ENCODE results near the gene MYBBP1A.
"Not testable (repeated sequence)": the region's sequence is repeated elsewhere in the genome, so short reads cannot be mapped to it uniquely, and the experiment has no call there.

The MYBBP1A gene

GRCh38 chr17:4595685-4596342 is 40.6 kb upstream of the MYBBP1A start:
- not testable (repeated sequence) for H3K9ac ChIP-seq (ENCODE audit: low read length); H3K27ac ChIP-seq (ENCODE audit: low read depth, low read length); H3K4me3 ChIP-seq (ENCODE audit: low read length); H3K36me3 ChIP-seq (ENCODE audit: control insufficient read depth, insufficient read depth, low read length); H3K4me1 ChIP-seq (ENCODE audit: control insufficient read depth, insufficient read depth, low read length); H3K27me3 ChIP-seq (ENCODE audit: control insufficient read depth, insufficient read depth, low read length)

DNA sequence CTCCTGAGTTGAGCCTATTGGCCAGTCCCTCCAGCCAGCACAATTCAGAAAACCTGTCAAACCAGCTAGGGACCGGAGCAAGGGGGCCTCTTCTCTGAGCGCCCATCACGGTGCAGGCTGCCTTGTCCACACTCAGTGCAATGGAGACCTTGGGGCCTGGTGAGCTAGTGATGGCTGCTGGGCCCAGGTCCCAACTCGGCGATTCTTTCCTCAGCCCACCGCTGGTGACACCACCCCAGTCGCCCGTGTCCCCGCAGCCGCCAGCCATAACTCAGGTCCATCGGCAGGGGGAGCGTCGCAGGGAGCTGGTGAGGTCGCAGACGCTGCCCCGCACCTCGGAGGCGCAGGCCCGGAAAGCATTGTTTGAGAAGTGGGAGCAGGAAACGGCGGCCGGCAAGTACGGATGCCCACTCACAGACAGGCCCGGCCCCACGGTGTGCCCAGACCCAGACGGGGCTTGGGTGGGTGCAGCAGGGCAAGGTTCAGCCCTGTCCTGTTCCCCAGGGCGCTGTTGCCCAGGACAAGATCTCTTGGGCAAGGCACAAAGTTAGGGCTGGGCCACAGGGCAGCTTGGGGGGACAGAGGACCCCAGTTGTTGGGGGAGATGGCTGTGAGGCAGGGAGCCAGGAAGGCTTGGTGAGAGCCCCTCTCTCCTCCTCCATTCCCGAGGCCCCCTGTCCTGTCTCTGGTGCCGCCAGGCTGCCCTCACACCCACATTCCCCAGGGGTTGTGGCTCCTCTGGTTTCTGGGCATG is 39.9 kb upstream of the MYBBP1A start:
- Histone ChIP-seq H3K27me3 (ENCODE audit: control insufficient read depth, insufficient read depth, low read length) (peaks cover 7% of the 10 kb centered on the region), H3K4me3 (ENCODE audit: low read length) (no peak overlapping the region), H3K4me1 (ENCODE audit: control insufficient read depth, insufficient read depth, low read length) (no peaks in the 10 kb centered on the region), H3K27ac (ENCODE audit: low read depth, low read length) (no peak overlapping the region), H3K36me3 (ENCODE audit: control insufficient read depth, insufficient read depth, low read length) (no peaks in the 10 kb centered on the region), H3K9ac (ENCODE audit: low read length) (no peak overlapping the region)

GRCh38 chr17:4594406-4594805 is 39.2 kb upstream of the MYBBP1A start:
- peaks cover 5% of the 10 kb centered on the region for H3K27me3 ChIP-seq (ENCODE audit: control insufficient read depth, insufficient read depth, low read length)
- no peaks in the 10 kb centered on the region for H3K4me1 ChIP-seq (ENCODE audit: control insufficient read depth, insufficient read depth, low read length)
- no peak overlapping the region for H3K4me3 ChIP-seq (ENCODE audit: low read length)
- no peak overlapping the region for H3K9ac ChIP-seq (ENCODE audit: low read length)
- no peak overlapping the region for H3K27ac ChIP-seq (ENCODE audit: low read depth, low read length)
- H3K36me3 ChIP-seq (ENCODE audit: control insufficient read depth, insufficient read depth, low read length), result no peaks in the 10 kb centered on the region

DNA sequence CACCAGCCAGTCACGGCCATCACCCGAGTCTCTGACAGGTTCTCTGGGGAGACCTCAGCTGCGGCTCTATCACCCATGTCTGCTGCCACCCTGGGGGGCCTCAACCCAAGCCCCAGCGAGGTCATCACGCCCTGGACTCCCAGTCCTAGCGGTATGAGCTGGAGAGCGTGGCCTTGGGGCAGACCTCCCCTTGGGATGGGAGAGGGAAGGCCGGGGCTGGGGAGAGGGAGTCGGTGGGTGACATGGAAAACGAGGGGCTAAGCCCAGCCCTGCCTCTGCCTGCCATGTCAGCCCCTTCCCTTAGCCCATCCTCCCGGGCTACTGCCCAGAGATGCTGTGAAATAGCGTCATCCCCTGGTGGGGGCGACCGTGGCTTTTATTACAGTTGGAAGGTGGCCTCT is 37.8 kb upstream of the MYBBP1A start:
- no peak overlapping the region for H3K9ac ChIP-seq (ENCODE audit: low read length)
- no peak overlapping the region for H3K27ac ChIP-seq (ENCODE audit: low read depth, low read length)
- no peak overlapping the region for H3K4me3 ChIP-seq (ENCODE audit: low read length)
- peaks cover 2% of the 10 kb centered on the region for H3K27me3 ChIP-seq (ENCODE audit: control insufficient read depth, insufficient read depth, low read length)
- H3K36me3 ChIP-seq (ENCODE audit: control insufficient read depth, insufficient read depth, low read length), result no peaks in the 10 kb centered on the region
- no peaks in the 10 kb centered on the region for H3K4me1 ChIP-seq (ENCODE audit: control insufficient read depth, insufficient read depth, low read length)

DNA sequence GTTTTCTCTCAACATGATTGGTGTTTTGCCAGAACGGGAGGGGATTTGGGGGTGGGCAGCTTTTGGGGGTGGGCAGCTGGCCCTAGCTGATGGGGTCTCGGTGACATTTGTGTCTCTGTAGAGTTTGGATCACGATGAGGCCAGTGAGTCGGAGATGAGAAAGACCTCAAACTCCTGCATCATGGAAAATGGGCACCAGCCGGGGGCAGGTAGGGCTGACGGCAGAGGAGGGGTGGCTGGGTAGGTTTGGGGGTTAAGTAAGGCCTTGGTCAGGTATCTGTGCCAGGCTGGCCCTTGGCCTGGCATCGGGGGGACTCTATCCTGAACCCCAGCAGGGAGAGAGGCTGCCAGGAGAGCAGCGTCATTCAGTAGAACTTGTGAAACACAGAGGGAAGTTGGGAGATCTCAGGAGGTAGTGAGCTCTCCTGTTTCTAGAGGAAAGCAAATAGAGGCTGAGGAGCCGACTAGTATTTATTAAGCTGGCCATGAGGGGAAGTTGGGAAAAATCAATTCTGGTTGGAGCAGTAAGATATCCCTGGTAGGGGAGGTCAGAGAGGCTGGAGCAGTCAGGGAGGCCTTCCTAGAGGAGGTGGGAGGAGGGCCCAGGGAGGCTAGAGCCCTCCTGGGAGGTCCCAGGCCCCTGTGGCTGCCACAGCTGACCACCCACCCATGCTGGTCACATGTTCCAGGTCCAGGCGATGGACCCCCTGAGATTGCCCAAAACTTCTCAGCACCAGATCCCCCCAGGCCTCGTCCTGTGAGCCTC is 37.2 kb upstream of the MYBBP1A start:
- Histone ChIP-seq H3K9ac (ENCODE audit: low read length) (no peak overlapping the region), H3K36me3 (ENCODE audit: control insufficient read depth, insufficient read depth, low read length) (no peaks in the 10 kb centered on the region), H3K4me3 (ENCODE audit: low read length) (no peak overlapping the region), H3K27ac (ENCODE audit: low read depth, low read length) (no peak overlapping the region), H3K27me3 (ENCODE audit: control insufficient read depth, insufficient read depth, low read length) (peaks cover 2% of the 10 kb centered on the region), H3K4me1 (ENCODE audit: control insufficient read depth, insufficient read depth, low read length) (no peaks in the 10 kb centered on the region)

DNA sequence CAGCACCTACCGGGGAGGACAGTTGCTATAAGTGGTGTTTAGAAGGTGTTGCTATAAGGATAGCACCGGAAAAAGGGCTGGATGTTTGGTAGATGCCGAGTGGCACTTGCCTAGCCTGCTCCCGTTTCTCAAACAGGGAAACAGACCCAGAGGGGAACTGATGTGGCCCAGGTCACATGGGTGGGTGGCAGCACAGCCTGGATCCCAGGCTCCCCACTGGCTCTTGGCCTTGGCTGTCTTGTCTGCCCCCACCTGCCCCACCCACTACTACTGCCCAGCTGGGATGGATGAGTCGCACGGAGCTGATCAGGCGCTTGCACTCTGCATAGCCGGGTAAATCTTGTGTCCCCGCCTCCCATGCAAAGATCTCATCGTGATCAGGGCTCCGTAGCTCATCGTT is 36.3 kb upstream of the MYBBP1A start:
- Histone ChIP-seq H3K9ac (ENCODE audit: low read length) (no peak overlapping the region), H3K4me1 (ENCODE audit: control insufficient read depth, insufficient read depth, low read length) (no peaks in the 10 kb centered on the region), H3K27ac (ENCODE audit: low read depth, low read length) (no peak overlapping the region)

DNA sequence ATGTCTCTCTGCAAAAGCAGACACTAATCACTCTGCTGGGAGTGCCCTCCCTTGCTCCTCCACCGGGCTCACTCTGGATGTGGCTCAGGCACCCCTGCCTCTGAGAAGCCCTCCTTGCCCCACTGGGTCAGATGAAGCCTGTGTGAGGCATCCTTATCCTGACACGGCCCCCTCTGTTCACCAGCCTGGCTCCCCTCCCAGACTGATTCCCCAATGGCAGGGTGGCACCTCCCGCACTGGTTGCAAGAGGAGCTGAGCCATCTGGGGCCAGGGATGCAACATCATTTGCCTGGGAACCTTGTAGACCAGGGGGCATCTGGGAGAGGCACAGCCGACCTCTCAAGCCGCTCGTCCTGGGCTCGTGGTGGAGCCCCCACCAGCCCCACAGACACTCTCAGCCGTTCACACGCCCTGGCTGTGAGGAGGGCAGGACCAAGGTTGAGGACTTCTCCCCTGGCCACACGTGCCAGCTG is 35.8 kb upstream of the MYBBP1A start:
- Histone ChIP-seq H3K4me3 (ENCODE audit: low read length) (no peak overlapping the region), H3K36me3 (ENCODE audit: control insufficient read depth, insufficient read depth, low read length) (no peaks in the 10 kb centered on the region), H3K27ac (ENCODE audit: low read depth, low read length) (no peak overlapping the region), H3K4me1 (ENCODE audit: control insufficient read depth, insufficient read depth, low read length) (no peaks in the 10 kb centered on the region), H3K9ac (ENCODE audit: low read length) (no peak overlapping the region), H3K27me3 (ENCODE audit: control insufficient read depth, insufficient read depth, low read length) (peaks cover 2% of the 10 kb centered on the region)

More for the DNA sequence above, 36.3 kb upstream of the MYBBP1A start:
- Histone ChIP-seq H3K36me3 (ENCODE audit: control insufficient read depth, insufficient read depth, low read length) (no peaks in the 10 kb centered on the region), H3K4me3 (ENCODE audit: low read length) (no peak overlapping the region), H3K27me3 (ENCODE audit: control insufficient read depth, insufficient read depth, low read length) (peaks cover 2% of the 10 kb centered on the region)

DNA sequence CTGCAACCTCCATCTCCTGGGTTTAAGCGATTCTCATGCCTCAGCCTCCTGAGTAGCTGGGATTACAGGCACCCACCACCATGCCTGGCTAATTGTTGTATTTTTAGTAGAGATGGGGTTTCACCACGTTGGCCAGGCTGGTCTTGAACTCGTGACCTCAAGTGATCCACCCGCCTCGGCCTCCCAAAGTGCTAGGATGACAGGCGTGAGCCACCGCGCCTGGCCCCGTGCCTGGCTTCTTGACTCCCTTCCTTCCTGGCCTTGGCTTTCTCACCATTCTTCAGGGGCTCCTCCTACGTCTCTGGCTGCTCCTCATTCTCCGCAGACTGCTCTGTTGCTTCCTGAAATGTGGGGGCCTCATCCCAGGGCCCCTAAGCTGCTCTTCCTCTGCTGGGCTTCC is 34.9 kb upstream of the MYBBP1A start:
- not testable (repeated sequence) for H3K4me3 ChIP-seq (ENCODE audit: low read length); H3K9ac ChIP-seq (ENCODE audit: low read length); H3K27me3 ChIP-seq (ENCODE audit: control insufficient read depth, insufficient read depth, low read length); H3K36me3 ChIP-seq (ENCODE audit: control insufficient read depth, insufficient read depth, low read length); H3K27ac ChIP-seq (ENCODE audit: low read depth, low read length); H3K4me1 ChIP-seq (ENCODE audit: control insufficient read depth, insufficient read depth, low read length)

- peaks cover 9% of the 10 kb centered on the region for H3K27me3 ChIP-seq (ENCODE audit: control insufficient read depth, insufficient read depth, low read length)
- no peak overlapping the region for H3K4me3 ChIP-seq (ENCODE audit: low read length)
- H3K9ac ChIP-seq (ENCODE audit: low read length), result no peak overlapping the region
- H3K27ac ChIP-seq (ENCODE audit: low read depth, low read length), result no peak overlapping the region
- H3K36me3 ChIP-seq (ENCODE audit: control insufficient read depth, insufficient read depth, low read length), result no peaks in the 10 kb centered on the region
- no peaks in the 10 kb centered on the region for H3K4me1 ChIP-seq (ENCODE audit: control insufficient read depth, insufficient read depth, low read length)
These were observed 33.9 kb upstream of the MYBBP1A start for GRCh38 chr17:4588898-4589625.

GRCh38 chr17:4588391-4588790 is 33.2 kb upstream of the MYBBP1A start:
- no peaks in the 10 kb centered on the region for H3K4me1 ChIP-seq (ENCODE audit: control insufficient read depth, insufficient read depth, low read length)
- no peak overlapping the region for H3K9ac ChIP-seq (ENCODE audit: low read length)
- H3K4me3 ChIP-seq (ENCODE audit: low read length), result no peak overlapping the region
- H3K27me3 ChIP-seq (ENCODE audit: control insufficient read depth, insufficient read depth, low read length), result peaks cover 9% of the 10 kb centered on the region
- no peaks in the 10 kb centered on the region for H3K36me3 ChIP-seq (ENCODE audit: control insufficient read depth, insufficient read depth, low read length)
- no peak overlapping the region for H3K27ac ChIP-seq (ENCODE audit: low read depth, low read length)

DNA sequence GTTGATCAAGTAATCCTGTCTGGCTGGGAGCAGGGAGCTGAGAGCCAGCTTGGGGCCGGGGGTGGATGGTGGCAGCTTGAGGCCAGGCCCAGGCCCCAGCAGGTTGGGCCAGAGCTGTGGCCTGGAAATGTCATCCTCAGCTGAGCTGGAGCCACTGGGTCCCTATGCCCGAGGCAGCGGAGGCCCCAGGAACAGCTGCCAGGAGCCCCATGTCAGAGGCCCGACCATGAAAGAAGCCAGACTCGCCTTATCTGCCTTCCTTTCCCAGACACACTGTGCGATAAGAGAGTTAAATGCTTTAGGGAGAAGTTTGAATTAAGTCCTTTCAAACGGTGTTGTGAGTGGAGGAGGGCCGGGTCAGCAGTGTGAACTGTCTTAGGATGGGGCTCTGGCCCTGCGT is 32.6 kb upstream of the MYBBP1A start:
- Histone ChIP-seq H3K4me3 (ENCODE audit: low read length) (no peak overlapping the region), H3K27ac (ENCODE audit: low read depth, low read length) (no peak overlapping the region), H3K36me3 (ENCODE audit: control insufficient read depth, insufficient read depth, low read length) (no peaks in the 10 kb centered on the region), H3K4me1 (ENCODE audit: control insufficient read depth, insufficient read depth, low read length) (no peaks in the 10 kb centered on the region), H3K9ac (ENCODE audit: low read length) (no peak overlapping the region), H3K27me3 (ENCODE audit: control insufficient read depth, insufficient read depth, low read length) (peaks cover 11% of the 10 kb centered on the region)

DNA sequence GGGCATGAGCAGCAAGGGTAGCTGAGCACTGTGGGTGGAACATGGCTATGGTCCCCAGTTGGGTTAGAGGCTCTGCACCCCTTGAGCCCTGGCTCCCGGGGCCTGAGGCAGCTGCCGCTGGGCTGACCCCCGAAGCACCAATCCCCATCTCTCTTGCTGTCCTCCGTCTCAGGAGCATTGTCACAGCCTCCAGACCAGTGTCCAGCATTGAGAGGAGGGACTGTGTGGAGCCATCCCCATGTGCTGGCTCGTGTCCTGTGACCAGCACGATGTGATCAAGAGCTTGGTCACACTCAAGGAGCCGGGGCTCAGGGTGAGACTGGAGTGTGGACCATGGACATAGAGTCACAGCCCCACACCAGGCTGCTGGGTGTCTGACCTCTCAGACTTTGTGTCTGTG is 32.0 kb upstream of the MYBBP1A start:
- no peak overlapping the region for H3K4me3 ChIP-seq (ENCODE audit: low read length)
- H3K27me3 ChIP-seq (ENCODE audit: control insufficient read depth, insufficient read depth, low read length), result peaks cover 12% of the 10 kb centered on the region
- H3K9ac ChIP-seq (ENCODE audit: low read length), result no peak overlapping the region
- H3K27ac ChIP-seq (ENCODE audit: low read depth, low read length), result no peak overlapping the region
- H3K36me3 ChIP-seq (ENCODE audit: control insufficient read depth, insufficient read depth, low read length), result no peaks in the 10 kb centered on the region
- no peaks in the 10 kb centered on the region for H3K4me1 ChIP-seq (ENCODE audit: control insufficient read depth, insufficient read depth, low read length)
